Activated CD4-positive, alpha-beta memory T cell treated with anti-CD3 and anti-CD28 coated beads for 36 hours (primary cell): Measurements from ENCODE around the gene GALNT15. TPM values are rescaled to one million over a fixed set of nuclear protein-coding genes. Genes with fewer than 3 reads are reported as not detected.

ENCODE experiments used
- CTCF ChIA-PET: fragments of 350-600 bp; sonication (Branson Sonifier 250); formaldehyde crosslinking; loops from one replicate; lab custom pipeline; 2021; ENCODE audit warnings: antibody characterized with exemption, inconsistent platforms; lab: Charles Lee
- POLR2A ChIA-PET: fragments of 350-600 bp; sonication (Branson Sonifier 250); formaldehyde crosslinking; loops from one replicate; lab custom pipeline; 2021; ENCODE audit warnings: antibody characterized with exemption; lab: Charles Lee
- DNase-seq: peaks from one replicate; pipeline ENCODE4 v3.0.0-alpha.2; 2020
- H3K27ac Mint-ChIP-seq: one replicate; pipeline ENCODE4 v1.8.0; 2021; ENCODE audit warnings: mixed read lengths
- H3K27me3 Mint-ChIP-seq: one replicate; pipeline ENCODE4 v1.8.0; 2021; ENCODE audit warnings: mixed read lengths
- H3K36me3 Mint-ChIP-seq: one replicate; pipeline ENCODE4 v1.8.0; 2021; ENCODE audit warnings: mixed read lengths
- H3K4me1 Mint-ChIP-seq: one replicate; pipeline ENCODE4 v1.8.0; 2021; ENCODE audit warnings: low read depth, mixed read lengths
- H3K4me3 Mint-ChIP-seq: one replicate; pipeline ENCODE4 v1.8.0; 2021; ENCODE audit warnings: mild to moderate bottlenecking, mixed read lengths
- H3K9me3 Mint-ChIP-seq: one replicate; pipeline ENCODE4 v1.8.0; 2021; ENCODE audit warnings: mixed read lengths
- intact Hi-C: fragments of 100-400 bp; cut with micrococcal nuclease; formaldehyde crosslinking; loops from one replicate; pipeline ENCODE4 v1.15.1; 2023
- total RNA-seq, 2 experiments: library from RNA; stranded (reverse); gene quantifications; one replicate each; pipeline ENCODE4 v1.2.3, GENCODE V29; 2021

GALNT15 gene
- total RNA-seq, 2 experiments from 2014 or later: not detected

- H3K36me3 Mint-ChIP-seq: no peaks in the 10 kb centered on the region
- H3K27me3 Mint-ChIP-seq: peaks cover 9% of the 10 kb centered on the region
- H3K4me1 Mint-ChIP-seq: peaks cover 4% of the 10 kb centered on the region
- POLR2A ChIA-PET: no interaction called here
- H3K4me3 Mint-ChIP-seq: no peak overlapping the region
- no peaks in the 10 kb centered on the region for H3K9me3 Mint-ChIP-seq
- no peak overlapping the region for H3K27ac Mint-ChIP-seq
- CTCF ChIA-PET: interaction anchor here (0.8 to 9.9 kb wide), 5 partner anchors 10 to 283 kb away, joined by 3 to 108 read pairs (median 3); no protein-coding TSS in a partner anchor
- intact Hi-C loops: no loop called here
- no peak for DNase-seq
Observed at GRCh38 chr3:16181361-16181760, 6.9 kb downstream of the GALNT15 start.

- Mint-ChIP-seq H3K4me3 (no peak overlapping the region), H3K27me3 (peaks cover 8% of the 10 kb centered on the region), H3K9me3 (no peaks in the 10 kb centered on the region), H3K27ac (no peak overlapping the region), H3K4me1 (peaks cover 6% of the 10 kb centered on the region), H3K36me3 (no peaks in the 10 kb centered on the region)
- CTCF ChIA-PET: interaction anchor here (1.3 to 9.9 kb wide), 3 partner anchors 8 to 134 kb away, joined by 3 to 108 read pairs (median 3); no protein-coding TSS in a partner anchor
- intact Hi-C loops: no loop called here
- no peak for DNase-seq
- POLR2A ChIA-PET: no interaction called here
Observed at GRCh38 chr3:16182183-16182582, 7.7 kb downstream of the GALNT15 start.

- Mint-ChIP-seq H3K27me3 (peaks cover 4% of the 10 kb centered on the region), H3K4me3 (no peak overlapping the region), H3K27ac (no peak overlapping the region), H3K36me3 (no peaks in the 10 kb centered on the region), H3K9me3 (no peaks in the 10 kb centered on the region), H3K4me1 (peaks cover 6% of the 10 kb centered on the region)
- ChIA-PET POLR2A (no interaction called here), CTCF (interaction anchor here (1.4 to 9.9 kb wide), 2 partner anchors 9 to 134 kb away, joined by 3 to 108 read pairs; no protein-coding TSS in a partner anchor)
- DNase-seq: no peak
- intact Hi-C loops: no loop called here
Observed at GRCh38 chr3:16182612-16183011, 8.1 kb downstream of the GALNT15 start.

- no peak for DNase-seq
- Mint-ChIP-seq H3K36me3 (no peaks in the 10 kb centered on the region), H3K27ac (no peak overlapping the region), H3K27me3 (no peaks in the 10 kb centered on the region), H3K4me1 (peaks cover 3% of the 10 kb centered on the region), H3K4me3 (no peak overlapping the region), H3K9me3 (no peaks in the 10 kb centered on the region)
- intact Hi-C loops: no loop called here
- POLR2A ChIA-PET: no interaction called here
- CTCF ChIA-PET: interaction anchor here (1.4 to 9.9 kb wide), 2 partner anchors 9 to 134 kb away, joined by 3 to 108 read pairs; no protein-coding TSS in a partner anchor
Observed at GRCh38 chr3:16183082-16183481, 8.6 kb downstream of the GALNT15 start.

GRCh38 chr3:16183601-16184270 is 9.3 kb downstream of the GALNT15 start:
- no peak overlapping the region for H3K4me3 Mint-ChIP-seq
- intact Hi-C loops: no loop called here
- no peak overlapping the region for H3K27ac Mint-ChIP-seq
- CTCF ChIA-PET: interaction anchor here (1.1 to 9.9 kb wide), 3 partner anchors 8 to 135 kb away, joined by 3 to 108 read pairs (median 3); no protein-coding TSS in a partner anchor
- no peaks in the 10 kb centered on the region for H3K27me3 Mint-ChIP-seq
- H3K9me3 Mint-ChIP-seq: no peaks in the 10 kb centered on the region
- no peak for DNase-seq
- POLR2A ChIA-PET: no interaction called here
- H3K4me1 Mint-ChIP-seq: peaks cover 2% of the 10 kb centered on the region
- H3K36me3 Mint-ChIP-seq: no peaks in the 10 kb centered on the region

GRCh38 chr3:16186086-16186485 is 11.6 kb downstream of the GALNT15 start:
- H3K4me3 Mint-ChIP-seq: no peak overlapping the region
- POLR2A ChIA-PET: no interaction called here
- peaks cover 2% of the 10 kb centered on the region for H3K4me1 Mint-ChIP-seq
- no peaks in the 10 kb centered on the region for H3K36me3 Mint-ChIP-seq
- intact Hi-C loops: loop anchor here (2.0 kb wide), 1 partner anchor 61 kb away; no protein-coding TSS in a partner anchor
- no peak for DNase-seq
- CTCF ChIA-PET: no interaction called here
- no peaks in the 10 kb centered on the region for H3K9me3 Mint-ChIP-seq
- H3K27me3 Mint-ChIP-seq: no peaks in the 10 kb centered on the region
- H3K27ac Mint-ChIP-seq: no peak overlapping the region

- no peaks in the 10 kb centered on the region for H3K36me3 Mint-ChIP-seq
- H3K27ac Mint-ChIP-seq: no peak overlapping the region
- ChIA-PET POLR2A (no interaction called here), CTCF (no interaction called here)
- peaks cover 2% of the 10 kb centered on the region for H3K4me1 Mint-ChIP-seq
- H3K4me3 Mint-ChIP-seq: no peak overlapping the region
- peak; percentile 55 for DNase-seq
- intact Hi-C loops: loop anchor here (2.0 kb wide), 1 partner anchor 60 kb away; no protein-coding TSS in a partner anchor
- no peaks in the 10 kb centered on the region for H3K9me3 Mint-ChIP-seq
- H3K27me3 Mint-ChIP-seq: no peaks in the 10 kb centered on the region
Observed at GRCh38 chr3:16186565-16186964, 12.1 kb downstream of the GALNT15 start.

GRCh38 chr3:16187213-16187790 is 12.8 kb downstream of the GALNT15 start:
- no peak for DNase-seq
- H3K4me1 Mint-ChIP-seq: peaks cover 2% of the 10 kb centered on the region
- intact Hi-C loops: loop anchor here (2.0 kb wide), 1 partner anchor 59 kb away; no protein-coding TSS in a partner anchor
- H3K27me3 Mint-ChIP-seq: no peaks in the 10 kb centered on the region
- H3K9me3 Mint-ChIP-seq: no peaks in the 10 kb centered on the region
- no peak overlapping the region for H3K27ac Mint-ChIP-seq
- H3K36me3 Mint-ChIP-seq: no peaks in the 10 kb centered on the region
- CTCF ChIA-PET: no interaction called here
- no peak overlapping the region for H3K4me3 Mint-ChIP-seq
- POLR2A ChIA-PET: no interaction called here

- CTCF ChIA-PET: no interaction called here
- peaks cover 2% of the 10 kb centered on the region for H3K4me1 Mint-ChIP-seq
Observed at GRCh38 chr3:16188071-16188470, 13.6 kb downstream of the GALNT15 start.

GRCh38 chr3:16189201-16189600 is 14.7 kb downstream of the GALNT15 start:
- ChIA-PET CTCF (interaction anchor here (1.7 kb wide), 1 partner anchor 11 kb away, joined by 8 read pairs; no protein-coding TSS in a partner anchor), POLR2A (no interaction called here)
- no peaks in the 10 kb centered on the region for H3K36me3 Mint-ChIP-seq
- H3K4me1 Mint-ChIP-seq: peaks cover 2% of the 10 kb centered on the region
- DNase-seq: no peak
- H3K27ac Mint-ChIP-seq: no peak overlapping the region
- H3K9me3 Mint-ChIP-seq: no peaks in the 10 kb centered on the region
- H3K27me3 Mint-ChIP-seq: no peaks in the 10 kb centered on the region
- intact Hi-C loops: no loop called here
- no peak overlapping the region for H3K4me3 Mint-ChIP-seq

More at GRCh38 chr3:16188071-16188470, 13.6 kb downstream of the GALNT15 start:
- DNase-seq: no peak
- Mint-ChIP-seq H3K27me3 (no peaks in the 10 kb centered on the region), H3K27ac (no peak overlapping the region), H3K36me3 (no peaks in the 10 kb centered on the region), H3K9me3 (no peaks in the 10 kb centered on the region), H3K4me3 (no peak overlapping the region)
- POLR2A ChIA-PET: no interaction called here
- intact Hi-C loops: no loop called here

- H3K27ac Mint-ChIP-seq: no peak overlapping the region
- no peaks in the 10 kb centered on the region for H3K9me3 Mint-ChIP-seq
- H3K4me1 Mint-ChIP-seq: peaks cover 2% of the 10 kb centered on the region
- ChIA-PET POLR2A (no interaction called here), CTCF (interaction anchor here (1.3 kb wide), 1 partner anchor 12 kb away, joined by 4 read pairs; no protein-coding TSS in a partner anchor)
- H3K27me3 Mint-ChIP-seq: no peaks in the 10 kb centered on the region
- H3K4me3 Mint-ChIP-seq: no peak overlapping the region
- intact Hi-C loops: no loop called here
- no peak for DNase-seq
- no peaks in the 10 kb centered on the region for H3K36me3 Mint-ChIP-seq
Observed at GRCh38 chr3:16190704-16191103, 16.2 kb downstream of the GALNT15 start.

GRCh38 chr3:16191591-16191990 is 17.1 kb downstream of the GALNT15 start:
- DNase-seq: no peak
- ChIA-PET CTCF (interaction anchor here (1.3 kb wide), 1 partner anchor 13 kb away, joined by 4 read pairs; no protein-coding TSS in a partner anchor), POLR2A (no interaction called here)
- H3K36me3 Mint-ChIP-seq: no peaks in the 10 kb centered on the region
- no peak overlapping the region for H3K4me3 Mint-ChIP-seq
- no peaks in the 10 kb centered on the region for H3K9me3 Mint-ChIP-seq
- H3K4me1 Mint-ChIP-seq: no peaks in the 10 kb centered on the region
- H3K27me3 Mint-ChIP-seq: no peaks in the 10 kb centered on the region
- no peak overlapping the region for H3K27ac Mint-ChIP-seq
- intact Hi-C loops: no loop called here
